HepG2 (cell line): ENCODE data around the gene MYLK3. TPM values are rescaled to one million over a fixed set of nuclear protein-coding genes. Genes with fewer than 3 reads are reported as not detected.
A peak's percentile ranks its signal among the peaks of the same experiment; 100 is the strongest.

Experiments
- ATAC-seq: fragments of 200-7000 bp; cut with Tn5 transposase; 3 replicates; pipeline ENCODE4 v1.9.1; 2020; ENCODE audit warnings: mild to moderate bottlenecking, moderate library complexity
- BruUV-seq: library from RNA; stranded (reverse); fragments of 400-500 nt; replicated peaks from 2 replicates; lab custom pipeline; 2021; lab: Mats Ljungman, UMichigan
- CTCF ChIA-PET: fragments of 300-600 bp; formaldehyde crosslinking; extraction: SDS; loops from one replicate; lab custom pipeline; 2021; ENCODE audit warnings: low total read pairs, inconsistent platforms, low intra/inter-chr PET ratio; lab: Yijun Ruan, JAX
- POLR2A ChIA-PET: fragments of 350-600 bp; sonication (Branson Sonifier 250); formaldehyde crosslinking; loops from one replicate; lab custom pipeline; 2020; ENCODE audit warnings: antibody characterized with exemption, inconsistent platforms; lab: Yijun Ruan, JAX
- DNase-seq: peaks from one replicate; pipeline ENCODE4 v3.0.0-alpha.2; 2015; ENCODE audit warnings: low spot score
- FAIRE-seq: peaks from 3 replicates; lab custom pipeline; 2011; peaks lifted over from hg19 to GRCh38; lab: Jason Lieb, UNC
- H2AFZ ChIP-seq: one replicate; pipeline ENCODE4 v1.6.1; 2011; ENCODE audit warnings: low read length, inconsistent platforms
- H3K27ac ChIP-seq: fragments of 300-600 bp; 3 replicates; pipeline ENCODE4 v1.8.0; 2011; ENCODE audit warnings: mixed run types, mild to moderate bottlenecking, mixed read lengths, low read length, inconsistent platforms; ENCODE audit not compliant: insufficient read depth; ENCODE audit errors: extremely low read length
- H3K27me3 ChIP-seq, 2 experiments: fragments of 200-600 bp in 1 of 2; 2 replicates in 1 of 2; 3 replicates in 1 of 2; pipeline versions ENCODE4 v1.6.0 to v1.8.0; 2011; ENCODE audit warnings: low read length in 2 of 2, mild to moderate bottlenecking in 2 of 2, moderate library complexity in 2 of 2, inconsistent platforms in 1 of 2; ENCODE audit not compliant: insufficient read depth in 2 of 2, control insufficient read depth in 1 of 2
- H3K36me3 ChIP-seq, 2 experiments: fragments of 200-600 bp in 1 of 2; replicated peaks in 1 of 2; 2 replicates in 1 of 2; 3 replicates in 1 of 2; pipeline versions ENCODE4 v1.5.1 to v1.8.0; 2011; ENCODE audit warnings: low read length in 2 of 2, inconsistent platforms in 1 of 2; ENCODE audit not compliant: insufficient read depth in 2 of 2, control insufficient read depth in 1 of 2
- H3K4me1 ChIP-seq: 2 replicates; pipeline ENCODE4 v1.5.1; 2012; ENCODE audit warnings: low read length, inconsistent platforms; ENCODE audit not compliant: insufficient read depth
- H3K4me2 ChIP-seq: 2 replicates; pipeline ENCODE4 v1.6.0; 2011; ENCODE audit warnings: low read depth, low read length, inconsistent platforms
- H3K4me3 ChIP-seq, 3 experiments: fragments of 200-600 bp in 1 of 3; sonication (generic), shearing (Covaris generic) in 1 of 3; replicated peaks in 1 of 3; 2 replicates each; pipeline ENCODE4 v1.5.1; 2011 to 2016; ENCODE audit warnings: low read length in 3 of 3, inconsistent platforms in 2 of 3, low read depth in 2 of 3, mild to moderate bottlenecking in 2 of 3, control low read depth in 1 of 3, mixed read lengths in 1 of 3; ENCODE audit not compliant: insufficient read depth in 1 of 3
- H3K79me2 ChIP-seq: one replicate; pipeline ENCODE4 v1.6.1; 2011; ENCODE audit warnings: low read length, inconsistent platforms; ENCODE audit not compliant: insufficient read depth
- H3K9ac ChIP-seq: 2 replicates; pipeline ENCODE4 v1.6.0; 2011; ENCODE audit warnings: mild to moderate bottlenecking, low read depth, low read length, inconsistent platforms; ENCODE audit not compliant: insufficient read depth
- H3K9me3 ChIP-seq: 2 replicates; pipeline ENCODE4 v1.5.1; 2012; ENCODE audit warnings: mild to moderate bottlenecking, low read length
- H4K20me1 ChIP-seq: 2 replicates; pipeline ENCODE4 v1.6.0; 2011; ENCODE audit warnings: inconsistent platforms, mild to moderate bottlenecking, low read length, moderate library complexity; ENCODE audit not compliant: insufficient read depth
- ATF1 ChIP-seq: IDR thresholded peaks from 2 replicates; pipeline ENCODE4 v1.6.1; 2016; ENCODE audit warnings: mild to moderate bottlenecking, control low read depth
- GABPB1 ChIP-seq: IDR thresholded peaks from 2 replicates; pipeline ENCODE4 v1.6.1; 2016; ENCODE audit warnings: mild to moderate bottlenecking, missing genetic modification reagents, moderate library complexity, missing compliant biosample characterization
- ZFP1 ChIP-seq: IDR thresholded peaks from 2 replicates; pipeline ENCODE4 v1.6.1; 2016
- ZNF121 ChIP-seq: sonication (generic); formaldehyde crosslinking; IDR thresholded peaks from 2 replicates; pipeline ENCODE4 v1.5.0; 2020; ENCODE audit warnings: mild to moderate bottlenecking, missing genetic modification reagents
- ZNF329 ChIP-seq: sonication (generic); formaldehyde crosslinking; IDR thresholded peaks from 2 replicates; pipeline ENCODE4 v1.9.0; 2021; ENCODE audit warnings: low read depth, mild to moderate bottlenecking, missing genetic modification reagents
- ZNF543 ChIP-seq: sonication (generic); formaldehyde crosslinking; IDR thresholded peaks from 2 replicates; pipeline ENCODE4 v1.4.0; 2020; ENCODE audit warnings: mild to moderate bottlenecking, missing genetic modification reagents
- WGBS: methylation state at CpG from one replicate; pipeline ENCODE4 v1.1.6; 2017; ENCODE audit warnings: low lambda C conversion rate; 5-methylcytosine and 5-hydroxymethylcytosine counted together
- in situ Hi-C: cut with HindIII; loops from 2 replicates; pipeline ENCODE4 v1.10.0; 2017; ENCODE audit warnings: low pct_unique_long_range_greater_than_20kb; ENCODE audit not compliant: extremely low pct_ligation_motif_present
- intact Hi-C: fragments of 100-400 bp; cut with micrococcal nuclease; formaldehyde crosslinking; loops from one replicate; pipeline ENCODE4 v1.10.0; 2022; ENCODE audit not compliant: unreplicated experiment
- polyA plus RNA-seq, 8 experiments: library from polyadenylated mRNA; depleted of rRNA in 3 of 8; stranded (reverse) in 7 of 8; unstranded in 1 of 8; fragments of >200 nt; fragmentation: Illumina TruSeq in 4 of 8; extraction: Trizol in 4 of 8; gene quantifications; 2 replicates each; pipeline versions ENCODE4 v1.2.1 to v1.2.3, GENCODE V29; 2011 to 2016; ENCODE audit warnings: low read depth in 4 of 8, missing spikeins in 1 of 8, mixed read lengths in 1 of 8; ENCODE audit not compliant: insufficient read depth in 1 of 8
- total RNA-seq, 5 experiments: library from RNA; depleted of rRNA; stranded (reverse); fragments of >200 nt; fragmentation: Illumina TruSeq; extraction: Trizol; gene quantifications; 2 replicates each; pipeline ENCODE4 v1.2.3, GENCODE V29; 2016; ENCODE audit warnings: low read depth in 1 of 5

Gene MYLK3
- total and polyA plus RNA-seq, 2 of the 13 experiments (the other 11 are each of a cell fraction or from before 2014, with no cell fraction given), result 0.04 to 0.18 TPM

DNA sequence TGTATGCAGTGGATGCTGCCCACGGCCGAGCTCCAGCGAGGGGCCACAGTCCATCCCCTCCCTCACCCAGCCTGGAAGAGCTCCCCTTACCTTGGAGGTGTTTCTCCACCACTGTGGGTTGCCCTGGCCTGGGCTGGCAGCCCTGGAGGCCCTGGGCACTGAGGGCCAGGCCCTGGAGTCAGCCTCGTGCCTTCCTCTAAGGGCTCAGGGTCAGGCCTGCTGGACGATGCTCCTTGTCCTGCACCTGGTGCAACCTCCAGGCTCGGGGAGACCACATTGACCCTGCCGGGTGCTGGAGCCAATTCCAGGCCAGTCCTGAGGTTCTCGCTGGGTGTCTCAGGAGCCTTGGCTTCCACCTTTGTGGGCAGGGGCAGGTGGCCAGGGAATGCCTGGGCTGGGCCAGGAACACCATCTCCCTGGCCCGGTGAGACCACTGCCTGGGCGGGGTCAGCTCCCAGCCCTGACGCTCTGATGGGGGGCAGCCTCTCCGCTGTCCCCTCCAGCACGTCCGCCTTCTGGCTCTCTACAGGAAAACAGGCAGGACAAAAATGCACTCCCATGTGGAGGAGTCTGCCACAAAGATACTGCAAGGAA, 10.4 kb downstream of the MYLK3 start:
- no peak overlapping the region for H3K27ac ChIP-seq
- FAIRE-seq, result no peak
- DNase-seq, result no peak
- intact Hi-C loops, result no loop called here
- POLR2A ChIA-PET, result no interaction called here
- H3K4me3 ChIP-seq, result no peak overlapping the region
- no peak overlapping the region for H3K4me2 ChIP-seq
- 39% methylated on average over 10 of the region's 14 CpGs for WGBS
- CTCF ChIA-PET, result no interaction called here
- ATAC-seq, result no peak; the same call in 2 of the 3 replicates
- no peak overlapping the region for H3K9ac ChIP-seq
- no peaks in the 10 kb centered on the region for H3K36me3 ChIP-seq
- H3K4me1 ChIP-seq, result peaks cover 5% of the 10 kb centered on the region
- H2AFZ ChIP-seq, result no peak overlapping the region
- 0 out of 2 replicates have a peak, but pooled peaks have one; percentile 2 for TF ChIP-seq GABPB1 (CRISPR knock-in tag)
- TF ChIP-seq ZNF121 (CRISPR knock-in tag), result 0 out of 2 replicates have a peak, but pooled peaks have one; percentile 7
- TF ChIP-seq ATF1 (CRISPR knock-in tag), result no peak
- H3K79me2 ChIP-seq, result no peaks in the 10 kb centered on the region
- H3K9me3 ChIP-seq, result no peaks in the 10 kb centered on the region
- peaks cover 3 to 47% of the 10 kb centered on the region in 2 experiments; a peak in 3 of 5 replicates for H3K27me3 ChIP-seq
- in situ Hi-C loops, result no loop called here
- no peaks in the 10 kb centered on the region for H4K20me1 ChIP-seq
- BruUV-seq, result no TSS peak

DNA sequence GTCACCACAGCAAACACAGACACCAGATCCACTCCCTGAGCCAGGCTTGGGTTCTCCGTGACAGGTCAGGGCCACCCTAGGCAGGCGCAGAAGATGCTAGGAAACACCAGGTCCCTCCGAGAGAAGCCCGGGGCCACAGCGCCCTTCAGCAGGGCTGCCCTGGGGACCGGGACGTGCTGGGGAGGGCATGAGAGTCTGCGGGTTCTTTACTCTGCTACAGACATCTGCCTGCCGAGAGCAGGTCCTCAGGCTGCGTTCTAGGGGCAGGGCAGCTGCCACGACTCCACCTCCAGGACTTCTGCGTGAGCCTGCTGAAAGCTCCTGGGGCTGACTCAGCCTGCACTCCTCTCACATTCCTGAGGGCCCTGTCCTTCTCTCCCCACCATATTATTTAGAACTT, 11.4 kb downstream of the MYLK3 start:
- intact Hi-C loops (no loop called here), in situ Hi-C loops (no loop called here)
- CTCF ChIA-PET, result no interaction called here
- Histone ChIP-seq H3K27ac (no peak overlapping the region), H3K27me3 (peaks cover 6 to 46% of the 10 kb centered on the region in 2 experiments; a peak in 3 of 5 replicates), H3K4me3 (no peak overlapping the region; a peak in 1 of 6 replicates), H3K4me2 (no peak overlapping the region), H2AFZ (no peak overlapping the region), H3K36me3 (no peaks in the 10 kb centered on the region), H4K20me1 (no peaks in the 10 kb centered on the region), H3K4me1 (no peaks in the 10 kb centered on the region), H3K9ac (no peak overlapping the region), H3K9me3 (no peaks in the 10 kb centered on the region), H3K79me2 (no peaks in the 10 kb centered on the region)
- no TSS peak for BruUV-seq
- FAIRE-seq, result no peak
- WGBS, result 2% methylated on average over 6 of the region's 12 CpGs
- POLR2A ChIA-PET, result no interaction called here
- ATAC-seq, result peak; percentile 61
- TF ChIP-seq ZNF329 (CRISPR knock-in tag), result peak; percentile 87; the same call in 1 of the 2 replicates
- TF ChIP-seq ZNF543, result 0 out of 2 replicates have a peak, but pooled peaks have one; percentile 50
- no peak for TF ChIP-seq ZFP1 (CRISPR knock-in tag)
- DNase-seq, result no peak
